Stimulated activated CD8-positive, alpha-beta memory T cell treated with anti-CD3 and anti-CD28 coated beads, Interleukin-2, amount 100 ng/mL, for 1 hour (primary cell): ENCODE results near the gene BICC1.
"Not testable (repeated sequence)": the region's sequence is repeated elsewhere in the genome, so short reads cannot be mapped to it uniquely, and the experiment has no call there.

Experiments used
- DNase-seq, 2 donors: peaks; one replicate each; pipeline ENCODE4 v3.0.0-alpha.2; 2020; ENCODE audit warnings: low read depth in 2 of 2

The BICC1 gene

GRCh38 chr10:58567652-58568051, 55.0 kb downstream of the BICC1 start:
- DNase-seq = no peak

DNA sequence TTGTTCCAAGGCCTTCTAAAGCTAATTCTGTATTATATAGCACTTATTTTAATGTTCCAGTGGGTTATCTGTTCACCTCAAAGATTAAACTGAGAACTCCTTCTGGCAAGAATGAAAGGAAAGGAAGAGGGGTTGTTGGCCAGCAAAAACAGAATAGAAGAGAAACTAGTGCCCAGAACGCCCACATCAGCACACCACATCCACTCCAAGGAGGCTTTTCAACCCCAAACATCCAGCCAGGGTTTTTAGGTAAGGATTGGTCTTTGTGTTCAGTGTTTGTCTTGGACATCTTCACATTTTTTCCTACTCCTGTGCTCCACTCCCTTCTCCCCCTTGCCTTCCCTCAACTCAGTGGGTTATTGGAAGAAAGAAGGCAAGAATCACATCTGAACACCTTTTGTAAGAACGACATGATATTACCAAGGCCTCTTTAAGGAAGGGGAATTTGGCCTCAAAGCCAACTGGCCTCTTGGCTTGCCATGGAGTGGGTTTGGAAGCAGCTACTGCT, 55.8 kb downstream of the BICC1 start:
- DNase-seq = no peak

GRCh38 chr10:58570307-58570723, 57.6 kb downstream of the BICC1 start:
- no peak for DNase-seq

DNA sequence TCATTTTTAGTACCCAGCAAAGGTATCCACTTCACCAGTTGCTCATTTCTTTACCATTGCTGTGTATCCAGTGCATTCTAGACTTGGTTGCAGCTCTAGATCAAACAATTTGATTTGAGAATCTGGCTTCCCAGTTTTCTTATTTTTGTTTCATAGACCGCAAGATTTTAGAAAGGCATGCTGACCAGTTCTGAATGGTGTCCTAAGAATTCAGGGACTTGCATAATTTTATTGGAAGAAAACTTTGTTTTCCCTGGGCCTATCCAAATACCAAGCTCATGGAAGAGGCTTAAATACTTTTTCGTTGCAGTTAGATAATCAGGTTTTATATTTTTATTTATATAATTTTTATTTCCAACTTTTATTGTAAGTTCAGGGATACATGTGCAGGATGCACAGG, 58.3 kb downstream of the BICC1 start:
- no peak for DNase-seq

GRCh38 chr10:58573144-58573543, 60.5 kb downstream of the BICC1 start:
- DNase-seq = no peak

- no peak for DNase-seq
These were observed 61.4 kb downstream of the BICC1 start for GRCh38 chr10:58574058-58574457.

DNA sequence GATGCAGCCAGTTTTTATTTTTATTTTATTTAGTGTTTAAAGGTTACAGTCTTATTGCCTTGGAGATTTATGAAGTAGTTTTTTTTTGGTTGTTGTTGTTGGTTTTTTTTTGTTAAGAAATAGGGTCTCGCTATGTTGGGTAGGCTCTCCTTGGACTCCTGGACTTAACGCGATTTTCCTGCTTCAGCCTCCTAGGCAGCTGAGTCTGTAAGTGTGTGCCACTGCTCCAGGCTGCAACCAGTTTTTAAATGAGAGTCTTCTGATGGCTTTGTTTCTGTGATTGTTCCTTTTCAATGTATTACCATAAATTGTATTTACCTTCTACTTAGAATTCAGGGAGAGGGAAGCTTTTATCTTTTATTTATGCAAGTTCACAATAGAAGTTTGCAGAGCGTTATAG, 62.8 kb downstream of the BICC1 start:
- no peak for DNase-seq

GRCh38 chr10:58576751-58577436, 64.2 kb downstream of the BICC1 start:
- DNase-seq = no peak

DNA sequence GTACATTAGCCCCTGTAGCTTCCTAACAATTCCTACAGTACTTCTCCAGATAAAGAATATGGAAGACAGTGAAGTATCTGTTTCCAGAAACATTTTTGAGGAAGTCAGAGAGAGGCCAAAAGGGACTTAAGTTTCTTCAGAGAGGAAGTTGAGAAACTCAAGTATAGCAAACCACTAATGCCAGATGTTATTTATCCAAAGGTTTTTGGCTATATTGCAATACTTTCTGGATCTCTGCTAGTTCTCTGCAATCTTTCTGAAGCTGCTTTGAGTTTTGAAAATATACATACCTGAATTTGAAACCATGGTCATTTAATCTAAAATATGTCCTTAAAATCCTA, 64.7 kb downstream of the BICC1 start:
- DNase-seq = no peak

DNA sequence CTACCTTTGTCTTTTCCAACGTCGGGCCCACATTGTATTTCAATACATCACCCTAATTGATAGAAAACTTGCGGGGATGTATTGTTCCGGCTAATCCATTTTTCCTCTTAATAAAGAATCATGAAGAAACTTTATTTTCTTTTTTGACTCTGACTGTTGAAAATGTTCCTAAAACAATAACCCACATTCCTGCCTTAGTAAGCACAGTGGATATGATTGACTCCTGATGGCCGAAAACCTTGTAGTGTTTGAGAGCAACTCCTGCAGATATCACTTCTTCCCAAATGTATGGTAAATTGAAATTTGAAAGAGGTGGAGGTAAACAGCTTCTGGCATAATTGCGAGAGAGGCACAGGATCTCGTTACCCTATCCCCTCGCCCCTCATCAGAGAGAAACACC, 65.7 kb downstream of the BICC1 start:
- DNase-seq = no peak

DNA sequence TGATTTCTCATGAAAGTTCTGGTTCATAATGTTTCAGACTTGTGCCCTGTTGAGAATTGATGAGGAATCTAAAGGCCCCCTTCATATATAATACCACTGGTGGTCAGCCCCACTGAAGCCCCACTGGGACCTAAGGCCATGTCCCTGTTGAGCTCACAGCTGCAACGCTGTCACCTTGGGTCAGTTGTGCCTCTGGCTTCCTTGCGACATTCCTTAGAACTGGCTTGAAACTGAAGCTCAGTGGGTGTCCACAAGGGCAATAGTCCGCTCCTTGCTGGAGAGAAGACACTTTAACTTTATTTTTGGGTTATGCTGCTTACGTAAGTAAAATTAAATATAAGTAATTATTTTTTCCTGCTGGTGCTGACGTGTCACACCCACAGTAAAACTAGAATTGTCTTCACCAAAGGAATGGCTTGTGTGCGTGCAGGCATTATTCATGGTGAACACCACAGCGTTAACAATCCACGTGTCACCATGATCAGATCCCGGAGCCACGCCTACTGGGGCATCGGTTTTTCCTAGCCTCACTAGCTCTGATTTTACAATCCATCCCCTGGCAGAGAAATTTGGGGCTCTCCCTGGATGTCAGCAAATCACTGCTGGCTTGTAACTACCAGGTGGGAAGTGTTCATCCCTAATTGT, 66.5 kb downstream of the BICC1 start:
- no peak for DNase-seq

- no peak for DNase-seq
These were observed 69.4 kb downstream of the BICC1 start for GRCh38 chr10:58582045-58582444.

- no peak for DNase-seq
These were observed 72.8 kb downstream of the BICC1 start for GRCh38 chr10:58585435-58585834.

- DNase-seq = no peak
These were observed 73.9 kb downstream of the BICC1 start for GRCh38 chr10:58586282-58587245.

- no peak for DNase-seq
These were observed 75.0 kb downstream of the BICC1 start for GRCh38 chr10:58587676-58588075.

DNA sequence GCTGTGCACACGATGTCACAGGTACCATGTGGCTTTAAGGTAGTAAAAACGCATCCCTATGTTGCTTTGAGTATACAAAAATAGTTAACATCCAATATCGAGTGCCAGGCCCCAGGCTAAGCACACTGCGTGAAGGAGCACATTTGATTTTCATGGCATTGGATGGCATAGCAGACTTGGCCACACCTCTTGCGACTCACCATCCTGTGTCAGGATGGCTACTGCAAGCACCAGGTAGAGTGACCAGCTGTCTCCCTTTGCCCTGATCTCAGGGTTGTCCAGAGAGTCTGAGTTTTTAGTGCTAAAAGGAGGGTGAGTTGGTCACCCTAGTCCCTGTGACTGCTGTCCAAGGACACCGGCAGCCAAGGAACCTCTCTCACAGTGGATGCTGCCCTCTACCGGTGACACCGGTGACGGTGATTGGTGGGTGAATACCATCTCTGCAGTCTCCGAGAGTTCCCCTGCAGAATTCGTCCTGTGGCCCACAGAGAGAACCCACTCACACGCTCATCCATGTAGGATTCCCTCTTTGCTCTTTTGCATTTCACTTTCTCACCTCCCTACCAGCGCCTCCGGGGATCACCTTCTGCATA, 76.1 kb downstream of the BICC1 start:
- DNase-seq = no peak

- DNase-seq = no peak
These were observed 77.6 kb downstream of the BICC1 start for GRCh38 chr10:58590152-58590840.

DNA sequence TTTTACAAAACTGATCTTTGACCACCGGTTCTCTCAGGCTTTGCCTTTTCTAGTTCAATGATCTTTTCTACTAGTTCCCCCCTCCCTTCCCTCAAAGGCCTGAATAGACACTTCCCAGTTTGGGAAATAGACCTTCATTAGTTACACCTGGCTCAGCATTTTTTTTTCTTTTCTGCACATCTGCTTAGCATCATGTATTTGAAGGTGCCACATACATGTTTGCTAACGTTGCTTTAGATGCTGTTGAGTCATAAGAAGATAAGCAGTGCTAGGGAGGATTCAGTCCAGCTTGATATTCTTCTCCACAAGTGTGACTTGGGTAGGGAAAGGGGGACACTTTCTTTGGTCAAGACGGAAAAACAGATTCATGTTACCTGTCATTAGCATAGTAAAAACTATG, 78.3 kb downstream of the BICC1 start:
- no peak for DNase-seq

DNA sequence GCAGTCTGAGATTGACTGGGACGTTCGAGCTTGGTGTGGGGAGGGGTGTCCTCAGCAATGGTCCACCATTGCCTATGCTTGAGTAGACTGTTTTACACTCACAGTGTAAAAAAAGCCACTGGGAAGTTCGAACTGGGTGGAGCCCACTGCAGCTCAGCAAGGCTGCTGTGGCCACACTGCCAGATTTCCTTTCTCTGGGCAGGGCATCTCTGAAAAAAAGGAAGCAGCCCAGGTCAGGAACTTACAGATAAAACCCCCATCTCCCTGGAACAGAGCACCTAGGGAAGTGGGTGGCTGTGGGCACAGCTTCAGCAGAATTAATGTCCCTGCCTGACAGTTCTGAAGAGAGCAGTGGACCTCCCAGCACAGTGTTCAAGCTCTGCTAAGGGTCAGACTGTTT, 80.3 kb downstream of the BICC1 start:
- DNase-seq = no peak

DNA sequence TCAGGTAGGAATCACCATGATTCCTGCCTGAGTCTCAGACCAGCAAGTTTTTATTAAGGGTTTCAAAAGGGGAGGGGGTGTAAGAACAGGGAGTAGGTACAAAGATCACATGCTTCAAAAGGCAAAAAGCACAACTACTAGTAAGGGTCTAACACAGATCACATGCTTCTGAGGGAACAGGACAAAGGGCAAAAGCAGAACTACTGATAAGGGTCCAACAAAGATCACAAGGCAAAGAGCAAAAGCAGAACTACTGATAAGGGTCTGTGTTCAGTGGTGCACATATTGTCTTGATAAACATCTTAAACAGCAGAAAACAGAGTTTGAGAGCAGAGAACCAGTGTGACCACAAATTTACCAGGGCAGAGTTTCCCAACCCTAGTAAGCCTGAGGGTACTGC, 84.5 kb downstream of the BICC1 start:
- DNase-seq = not testable (repeated sequence)

DNA sequence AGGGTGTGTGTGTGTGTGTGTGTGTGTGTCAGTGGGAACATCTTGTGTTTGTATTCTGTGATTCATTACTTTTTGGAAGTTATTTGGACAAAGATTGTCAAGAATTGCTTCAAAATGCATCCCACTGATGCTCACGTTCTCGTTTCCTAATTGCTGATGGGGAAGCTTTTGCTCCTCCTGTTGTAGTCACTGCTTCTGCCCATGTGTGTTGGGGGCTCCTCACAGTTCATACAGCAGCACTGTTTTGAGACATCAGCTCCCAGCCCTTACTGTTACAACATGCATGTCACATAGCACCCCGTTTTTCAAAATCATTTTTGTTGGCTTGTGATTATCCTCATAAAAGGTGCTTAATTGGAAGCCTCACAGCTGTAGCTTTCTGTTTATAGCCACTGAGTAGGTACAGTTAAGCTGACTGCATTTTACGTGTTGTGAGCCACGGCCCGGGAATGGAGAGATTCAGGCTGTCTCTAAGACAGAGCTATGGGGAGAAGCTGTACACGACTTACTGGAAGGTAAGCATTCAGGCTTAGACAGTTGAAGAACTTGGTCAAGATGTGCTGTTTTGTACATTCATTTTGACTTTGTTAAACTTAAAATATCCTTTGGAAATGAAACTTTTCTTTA, 87.4 kb downstream of the BICC1 start:
- DNase-seq = no peak
